ENCODE data around the gene PHACTR3. TPM values are rescaled to one million over a fixed set of nuclear protein-coding genes. Genes with fewer than 3 reads are reported as not detected.

PHACTR3 gene
- total RNA-seq, 2 donors from 2014 or later: 0.13 TPM; not detected in 1

DNA sequence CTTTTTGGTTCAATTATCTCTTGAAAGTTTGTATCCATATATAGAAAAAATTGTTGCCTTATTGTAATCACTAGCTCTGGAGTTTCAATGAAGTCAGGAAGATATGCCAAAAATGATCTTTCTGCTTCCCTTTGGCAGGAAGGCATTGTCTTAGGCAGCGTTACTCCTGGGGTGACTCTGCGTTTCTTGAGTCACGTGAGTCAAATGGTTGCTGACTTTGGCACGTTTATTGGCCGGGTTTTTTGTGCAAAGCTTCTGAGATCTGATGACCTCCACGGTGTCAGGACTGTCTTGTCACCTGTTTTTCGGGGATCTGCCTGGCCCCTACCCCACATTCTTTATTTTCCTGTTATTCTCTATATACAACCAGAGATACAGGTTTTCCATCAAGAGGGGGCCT is 10.4 kb downstream of the PHACTR3 start:
- TF ChIP-seq CTCF (conservative IDR thresholded peaks at IDR 0.05): no peak
- Histone ChIP-seq H3K9ac (ENCODE audit: extremely low read depth, low read length, poor library complexity, severe bottlenecking) (no peak overlapping the region), H3K4me1 (ENCODE audit: control insufficient read depth, insufficient read depth, low read length) (no peaks in the 10 kb centered on the region), H3K27me3 (ENCODE audit: control insufficient read depth, insufficient read depth, low read length, poor library complexity, severe bottlenecking) (no peaks in the 10 kb centered on the region), H3K4me3 (ENCODE audit: low read length) (no peak overlapping the region), H3K36me3 (ENCODE audit: control insufficient read depth, insufficient read depth, low read length) (no peaks in the 10 kb centered on the region), H3K9me3 (ENCODE audit: control insufficient read depth, low read length) (peaks cover 8% of the 10 kb centered on the region), H3K27ac (ENCODE audit: low read depth, low read length) (no peak overlapping the region)
- Mint-ChIP-seq H3K27ac (no peak overlapping the region), H3K9me3 (no peaks in the 10 kb centered on the region), H3K36me3 (ENCODE audit: low read depth) (no peaks in the 10 kb centered on the region), H3K4me3 (no peak overlapping the region), H3K4me1 (no peaks in the 10 kb centered on the region), H3K27me3 (ENCODE audit: insufficient read depth) (peaks cover 41% of the 10 kb centered on the region)
- 74 to 78% methylated on average over 7 of the region's 7 CpGs for WGBS, 2 experiments (ENCODE audit: insufficient coverage in 1 of 2, insufficient read length in 1 of 2)
- DNase-seq: no peak

DNA sequence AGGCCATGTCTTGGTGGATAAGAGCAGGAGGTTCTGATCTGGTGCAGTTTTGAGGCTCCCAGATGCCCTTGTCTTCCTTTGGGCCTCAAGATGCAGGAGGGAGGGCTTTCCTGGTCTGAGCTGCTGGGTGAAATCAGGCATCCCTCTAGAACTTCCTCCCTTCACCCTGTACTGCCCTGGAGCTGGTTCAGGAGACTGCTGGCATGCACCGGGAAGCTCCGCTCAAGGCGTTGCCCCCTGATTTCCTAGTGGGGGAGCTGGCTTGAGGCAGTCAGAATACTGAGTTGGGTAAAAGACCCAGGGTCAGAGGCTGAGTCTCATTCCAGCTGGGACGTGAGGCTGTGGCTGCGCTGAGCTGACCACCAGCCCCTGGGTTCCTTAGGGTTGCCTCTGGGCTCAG is 12.0 kb downstream of the PHACTR3 start:
- no peaks in the 10 kb centered on the region for H3K36me3 Mint-ChIP-seq (ENCODE audit: low read depth)
- H3K27ac Mint-ChIP-seq: no peak overlapping the region
- H3K4me1 Mint-ChIP-seq: no peaks in the 10 kb centered on the region
- Histone ChIP-seq H3K4me3 (ENCODE audit: low read length) (no peak overlapping the region), H3K9me3 (ENCODE audit: control insufficient read depth, low read length) (peaks cover under 1% of the 10 kb centered on the region), H3K36me3 (ENCODE audit: control insufficient read depth, insufficient read depth, low read length) (no peaks in the 10 kb centered on the region), H3K27me3 (ENCODE audit: control insufficient read depth, insufficient read depth, low read length, poor library complexity, severe bottlenecking) (no peaks in the 10 kb centered on the region), H3K9ac (ENCODE audit: extremely low read depth, low read length, poor library complexity, severe bottlenecking) (no peak overlapping the region), H3K27ac (ENCODE audit: low read depth, low read length) (no peak overlapping the region), H3K4me1 (ENCODE audit: control insufficient read depth, insufficient read depth, low read length) (no peaks in the 10 kb centered on the region)
- no peaks in the 10 kb centered on the region for H3K9me3 Mint-ChIP-seq
- no peak for DNase-seq
- WGBS, 2 experiments (ENCODE audit: insufficient coverage in 1 of 2, insufficient read length in 1 of 2): 67 to 81% methylated on average over 1 to 5 of the region's 5 CpGs
- TF ChIP-seq CTCF (conservative IDR thresholded peaks at IDR 0.05): no peak
- H3K4me3 Mint-ChIP-seq: no peak overlapping the region
- H3K27me3 Mint-ChIP-seq (ENCODE audit: insufficient read depth): peaks cover 27% of the 10 kb centered on the region

- H3K27me3 Mint-ChIP-seq (ENCODE audit: insufficient read depth): peaks cover 20% of the 10 kb centered on the region
- no peaks in the 10 kb centered on the region for H3K4me1 ChIP-seq (ENCODE audit: control insufficient read depth, insufficient read depth, low read length)
- DNase-seq: no peak
- H3K27ac ChIP-seq (ENCODE audit: low read depth, low read length): no peak overlapping the region
- H3K36me3 Mint-ChIP-seq (ENCODE audit: low read depth): no peaks in the 10 kb centered on the region
- no peak overlapping the region for H3K9ac ChIP-seq (ENCODE audit: extremely low read depth, low read length, poor library complexity, severe bottlenecking)
- TF ChIP-seq CTCF (conservative IDR thresholded peaks at IDR 0.05): no peak
- no peaks in the 10 kb centered on the region for H3K36me3 ChIP-seq (ENCODE audit: control insufficient read depth, insufficient read depth, low read length)
- H3K27ac Mint-ChIP-seq: no peak overlapping the region
- WGBS, 2 experiments (ENCODE audit: insufficient coverage in 1 of 2, insufficient read length in 1 of 2): 65% methylated on average over 2 of the region's 2 CpGs; no CpG with 5 or more reads in 1 of the 2 experiments
- H3K27me3 ChIP-seq (ENCODE audit: control insufficient read depth, insufficient read depth, low read length, poor library complexity, severe bottlenecking): no peaks in the 10 kb centered on the region
- H3K4me1 Mint-ChIP-seq: no peaks in the 10 kb centered on the region
- no peaks in the 10 kb centered on the region for H3K9me3 Mint-ChIP-seq
- no peak overlapping the region for H3K4me3 Mint-ChIP-seq
- no peak overlapping the region for H3K4me3 ChIP-seq (ENCODE audit: low read length)
- H3K9me3 ChIP-seq (ENCODE audit: control insufficient read depth, low read length): no peaks in the 10 kb centered on the region
Observed at GRCh38 chr20:59617221-59617620, 12.9 kb downstream of the PHACTR3 start.
